Activated CD4-positive, alpha-beta T cell treated with anti-CD3 and anti-CD28 coated beads for 1 hour (primary cell): ENCODE results near the gene PPP4R1.
"Not testable (repeated sequence)": the region's sequence is repeated elsewhere in the genome, so short reads cannot be mapped to it uniquely, and the experiment has no call there.

Experiments
- DNase-seq: peaks from one replicate; pipeline ENCODE4 v3.0.0-alpha.2; 2020

The PPP4R1 gene

GRCh38 chr18:9627642-9628041 lies 13.3 kb upstream of the PPP4R1 start:
- no peak for DNase-seq

GRCh38 chr18:9619990-9620389 lies 5.6 kb upstream of the PPP4R1 start:
- no peak for DNase-seq

- no peak for DNase-seq
Measured at GRCh38 chr18:9619545-9619944, 5.2 kb upstream of the PPP4R1 start.

GRCh38 chr18:9619056-9619455 lies 4.7 kb upstream of the PPP4R1 start:
- DNase-seq = no peak

GRCh38 chr18:9617006-9617542 lies 2.7 kb upstream of the PPP4R1 start:
- DNase-seq = no peak

GRCh38 chr18:9616049-9616448 lies 1.7 kb upstream of the PPP4R1 start:
- DNase-seq = no peak

GRCh38 chr18:9615280-9615797 lies 980 bp upstream of the PPP4R1 start:
- DNase-seq = no peak

GRCh38 chr18:9613550-9614400 lies 584 bp downstream of the PPP4R1 start:
- DNase-seq = peak; percentile 16

GRCh38 chr18:9612977-9613376 lies 1.4 kb downstream of the PPP4R1 start:
- DNase-seq = no peak

GRCh38 chr18:9612215-9612830 lies 2.0 kb downstream of the PPP4R1 start:
- DNase-seq = no peak

- DNase-seq = no peak
Measured at GRCh38 chr18:9609190-9609589, 5.2 kb downstream of the PPP4R1 start.

GRCh38 chr18:9608728-9609127 lies 5.6 kb downstream of the PPP4R1 start:
- no peak for DNase-seq

- no peak for DNase-seq
Measured at GRCh38 chr18:9608298-9608697, 6.1 kb downstream of the PPP4R1 start.

- not testable (repeated sequence) for DNase-seq
Measured at GRCh38 chr18:9607111-9607510, 7.2 kb downstream of the PPP4R1 start.

- DNase-seq = no peak
Measured at GRCh38 chr18:9606039-9606438, 8.3 kb downstream of the PPP4R1 start.

GRCh38 chr18:9604348-9604747 lies 10.0 kb downstream of the PPP4R1 start:
- DNase-seq = no peak

- DNase-seq = no peak
Measured at GRCh38 chr18:9599328-9599727, 15.0 kb downstream of the PPP4R1 start.

- no peak for DNase-seq
Measured at GRCh38 chr18:9597609-9598008, 16.8 kb downstream of the PPP4R1 start.

- no peak for DNase-seq
Measured at GRCh38 chr18:9596843-9597526, 17.4 kb downstream of the PPP4R1 start.

GRCh38 chr18:9596226-9596625 lies 18.1 kb downstream of the PPP4R1 start:
- no peak for DNase-seq

- DNase-seq = no peak
Measured at GRCh38 chr18:9594823-9595596, 19.3 kb downstream of the PPP4R1 start.

GRCh38 chr18:9587924-9588323 lies 26.4 kb downstream of the PPP4R1 start:
- DNase-seq = no peak

- no peak for DNase-seq
Measured at GRCh38 chr18:9586814-9587213, 27.5 kb downstream of the PPP4R1 start.
